NB4 (cell line): Measurements from ENCODE around the gene SDCBP2.

ENCODE experiments used
- CTCF ChIP-seq: IDR thresholded peaks from one replicate; pipeline ENCODE4 v1.5.1; 2012; ENCODE audit warnings: low read depth, low read length
- MAX ChIP-seq: IDR thresholded peaks from 2 replicates; pipeline ENCODE4 v1.6.1; 2011; ENCODE audit warnings: low read depth, low read length
- MYC ChIP-seq: IDR thresholded peaks from 2 replicates; pipeline ENCODE4 v1.6.1; 2011; ENCODE audit warnings: low read depth, low read length
- POLR2A ChIP-seq: IDR thresholded peaks from 2 replicates; pipeline ENCODE4 v1.6.1; 2011; ENCODE audit warnings: mild to moderate bottlenecking; ENCODE audit not compliant: insufficient read length; ENCODE audit errors: extremely low read depth

GRCh38 chr20:1341561-1342265, 12.8 kb upstream of the SDCBP2 start:
- TF ChIP-seq CTCF (no peak), POLR2A (no peak), MYC (no peak), MAX (no peak)
